NOMO-1 treated with DMSO at 0.1 percent for 48 hours (cell line): ENCODE measurements around the gene SLAMF1.
A peak's percentile ranks its signal among the peaks of the same experiment; 100 is the strongest.
"Not testable (repeated sequence)": the region's sequence is repeated elsewhere in the genome, so short reads cannot be mapped to it uniquely, and the experiment has no call there.

Experiments
- DNase-seq: peaks from one replicate; lab custom pipeline; 2025; ENCODE audit not compliant: unreplicated experiment; lab: John Stamatoyannopoulos, UW

SLAMF1 gene

DNA sequence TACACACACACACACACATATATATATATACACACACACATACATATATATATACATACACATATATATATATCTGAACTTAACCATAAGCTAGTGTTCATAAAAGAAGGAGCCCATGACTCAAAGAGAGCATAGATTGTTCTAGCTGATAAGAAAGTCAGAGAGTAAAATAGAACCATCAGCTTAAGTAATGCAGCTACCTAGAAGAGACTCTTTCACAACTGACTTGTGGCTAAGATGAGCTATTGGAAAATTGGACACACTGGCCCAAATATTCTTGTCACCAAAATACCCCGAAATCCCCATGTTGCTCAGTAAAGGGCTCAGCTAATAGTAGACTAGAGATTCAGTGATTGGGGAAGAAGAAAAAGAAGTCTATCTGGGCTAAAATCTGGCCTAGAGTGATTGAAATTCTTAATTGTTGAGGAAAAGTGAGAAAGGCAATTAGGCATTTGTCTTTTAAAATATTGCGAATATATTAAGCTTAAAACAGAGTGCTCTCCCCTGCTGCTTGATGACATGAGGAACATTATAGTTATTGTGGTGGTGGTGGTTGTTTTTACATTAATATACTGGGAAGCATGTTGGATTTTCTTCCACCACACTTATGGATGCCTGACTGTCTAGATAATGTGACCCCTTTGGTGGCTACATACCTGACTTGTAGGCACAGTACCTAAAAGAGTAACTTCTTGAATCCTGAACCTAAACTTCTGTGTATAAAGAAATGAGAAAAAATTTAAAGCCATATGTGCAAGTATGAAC lies 6.3 kb downstream of the SLAMF1 start:
- DNase-seq: peak; percentile 9

DNA sequence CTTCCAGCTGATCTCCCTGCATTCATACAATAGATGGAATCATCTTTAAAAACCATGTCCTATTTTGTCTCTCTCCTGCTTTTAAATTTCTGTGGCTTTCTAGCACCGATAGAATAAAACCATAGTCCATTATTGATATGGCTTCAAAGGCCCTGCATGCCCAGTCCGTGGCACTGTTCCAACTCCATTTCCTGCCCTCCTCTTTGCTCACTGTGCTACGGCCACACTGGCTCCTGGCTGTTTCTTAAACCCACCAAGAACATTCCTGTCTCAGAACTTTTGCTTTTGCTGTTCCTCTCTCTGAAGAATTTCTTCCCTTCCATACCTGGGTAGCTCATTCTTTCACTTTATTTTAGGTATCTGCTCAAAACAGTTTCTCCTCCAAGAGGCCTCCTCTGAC lies 7.2 kb downstream of the SLAMF1 start:
- no peak for DNase-seq

- peak; percentile 13 for DNase-seq
Observed at GRCh38 chr1:160638926-160639325, 7.9 kb downstream of the SLAMF1 start.

- DNase-seq: no peak
Observed at GRCh38 chr1:160638540-160638857, 8.3 kb downstream of the SLAMF1 start.

DNA sequence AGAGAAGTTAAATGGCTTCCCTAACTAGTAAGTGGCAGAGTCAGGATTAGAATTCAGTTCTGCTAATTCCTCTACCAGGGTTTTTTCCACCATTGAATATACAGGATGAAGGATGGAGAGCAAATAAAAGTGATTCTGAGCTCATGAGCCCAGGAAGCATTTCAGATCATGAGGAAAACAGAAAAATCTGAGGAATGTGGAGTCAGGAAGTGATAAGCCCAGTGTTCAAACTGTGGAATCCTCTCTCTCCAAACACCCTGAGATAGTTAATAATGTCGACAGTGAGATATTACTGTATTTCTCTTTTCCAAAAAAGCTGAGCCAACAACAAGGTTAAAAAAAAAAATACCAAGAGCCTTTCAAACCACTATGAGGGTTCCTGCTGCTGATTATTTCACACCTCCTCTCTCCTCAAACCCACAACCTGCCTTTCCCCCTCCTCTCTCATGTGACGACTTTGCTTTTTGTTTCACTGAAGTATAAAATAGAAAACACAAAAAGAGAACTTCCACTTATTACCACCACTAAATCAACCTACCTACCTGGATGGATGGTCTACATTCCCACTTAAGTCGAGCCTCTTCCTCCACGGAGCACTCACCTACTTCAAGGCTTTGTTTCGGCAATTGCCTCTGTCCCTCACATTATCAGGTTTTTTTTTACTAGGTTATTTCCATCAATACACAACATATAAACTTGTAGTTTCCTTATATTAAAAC lies 8.9 kb downstream of the SLAMF1 start:
- no peak for DNase-seq

DNA sequence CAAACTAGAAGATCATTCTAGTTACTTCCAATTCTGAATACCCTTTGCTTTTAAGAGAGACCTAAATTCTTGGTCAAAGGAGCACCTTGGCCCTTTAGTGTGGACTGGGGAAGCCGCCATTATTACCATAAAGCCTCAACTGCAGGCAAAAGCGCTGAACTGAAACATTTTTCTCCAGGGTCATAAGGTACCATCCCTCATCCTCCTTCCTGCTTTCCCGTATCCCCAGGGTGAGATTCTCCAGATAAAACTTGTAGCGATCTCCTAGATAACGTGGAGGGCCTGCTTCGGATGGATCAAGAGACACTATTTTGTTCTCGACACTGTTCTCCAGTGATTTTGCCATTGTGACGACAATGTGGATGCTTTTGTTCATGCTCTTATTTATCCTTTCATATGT lies 9.8 kb downstream of the SLAMF1 start:
- no peak for DNase-seq

- no peak for DNase-seq
Observed at GRCh38 chr1:160636547-160636946, 10.3 kb downstream of the SLAMF1 start.

DNA sequence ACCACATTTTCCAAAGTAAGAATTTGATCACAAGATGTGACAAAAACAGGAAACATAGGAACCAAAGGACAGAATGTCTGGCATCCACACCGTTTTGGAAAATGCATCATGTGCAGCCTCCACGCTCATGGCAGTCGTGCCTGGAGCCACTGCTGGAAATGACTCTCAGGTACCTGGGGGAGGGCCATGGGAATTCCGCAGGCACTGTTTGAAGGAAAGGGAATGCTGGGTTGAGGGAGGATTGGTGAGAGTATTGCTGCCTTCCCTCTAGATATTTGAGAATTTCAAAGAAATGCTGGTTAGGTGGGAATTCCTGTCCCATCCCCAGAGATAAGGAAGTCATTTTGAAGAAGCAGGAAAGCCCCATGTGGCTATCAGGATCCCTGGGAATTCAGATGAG lies 10.8 kb downstream of the SLAMF1 start:
- no peak for DNase-seq

DNA sequence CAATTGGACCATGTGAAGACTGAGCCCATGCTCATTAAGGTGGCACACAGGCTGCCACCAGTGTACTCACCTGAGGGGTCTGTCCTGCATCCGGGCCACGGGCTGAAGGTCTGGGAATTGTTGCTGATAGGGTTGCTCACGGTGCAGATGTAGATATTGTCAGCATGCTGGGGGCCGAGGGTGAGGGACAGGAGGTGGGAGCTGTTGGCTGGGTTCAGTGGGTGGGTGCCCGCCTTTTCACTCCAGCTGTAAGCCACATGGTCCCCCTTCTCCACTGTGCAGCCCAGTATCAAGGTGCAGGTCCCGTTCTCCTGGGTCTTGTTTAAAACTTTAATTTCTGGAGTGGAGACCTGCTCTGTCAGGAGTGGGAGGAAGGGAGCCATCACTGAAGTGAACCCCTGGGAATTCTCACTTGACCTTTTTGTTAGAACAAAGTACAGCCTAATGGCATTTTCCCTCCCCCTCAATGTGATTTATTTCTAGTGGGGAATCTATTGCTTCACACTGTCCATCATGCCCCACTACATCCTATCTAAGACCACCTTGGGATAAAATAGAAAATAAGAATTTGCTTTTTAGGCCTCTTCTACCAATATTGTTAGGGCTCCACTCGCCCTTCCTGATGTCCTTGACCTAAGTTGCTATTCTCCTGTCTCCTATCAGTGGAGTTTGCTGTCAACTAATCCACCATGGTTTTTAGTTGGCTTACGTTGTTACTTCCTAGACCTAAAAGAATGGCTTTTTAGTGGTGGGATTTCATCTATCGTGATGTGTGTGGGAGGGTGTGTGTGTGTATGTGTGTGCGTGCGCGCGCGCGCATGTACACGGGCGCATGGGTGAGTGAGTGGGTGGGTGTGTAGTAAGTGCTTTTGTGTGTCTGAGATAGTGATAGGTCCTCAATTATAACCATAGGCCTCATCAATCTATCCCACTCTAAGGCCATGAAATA lies 12.0 kb downstream of the SLAMF1 start:
- no peak for DNase-seq

DNA sequence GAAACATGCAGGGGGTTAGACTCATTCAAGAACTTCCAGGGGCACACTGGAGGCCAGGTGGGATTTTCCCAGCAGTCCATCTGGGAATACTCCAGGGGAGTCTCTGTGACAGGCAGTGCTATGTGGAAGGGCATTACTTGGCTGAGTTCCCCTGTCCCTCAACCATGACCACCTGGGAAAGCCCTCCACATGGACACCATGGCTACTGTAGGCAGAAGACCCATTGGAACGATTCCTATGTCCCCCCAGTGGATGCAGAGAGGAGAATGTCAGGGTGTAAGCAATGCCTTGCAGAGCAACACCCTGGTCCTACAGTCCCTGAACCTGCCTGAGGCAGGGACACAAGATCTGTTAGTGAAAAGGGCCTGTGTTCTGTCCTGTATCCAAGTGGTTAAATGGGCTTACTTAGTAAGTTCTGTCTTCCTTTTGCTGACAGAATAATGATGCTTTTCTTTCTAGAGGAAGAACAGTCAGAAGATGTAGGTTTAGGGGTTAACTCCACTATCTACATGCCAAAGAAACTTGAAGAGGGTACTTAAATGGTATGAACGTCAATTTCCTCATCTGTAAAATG lies 13.4 kb downstream of the SLAMF1 start:
- DNase-seq: no peak

GRCh38 chr1:160631983-160632625 lies 14.7 kb downstream of the SLAMF1 start:
- no peak for DNase-seq

GRCh38 chr1:160630523-160631451 lies 16.1 kb downstream of the SLAMF1 start:
- peak; percentile 27 for DNase-seq

- DNase-seq: peak; percentile 49
Observed at GRCh38 chr1:160629286-160630210, 17.3 kb downstream of the SLAMF1 start.

- DNase-seq: no peak
Observed at GRCh38 chr1:160628799-160629263, 18.0 kb downstream of the SLAMF1 start.

- not testable (repeated sequence) for DNase-seq
Observed at GRCh38 chr1:160627677-160628289, 19.1 kb downstream of the SLAMF1 start.

GRCh38 chr1:160626509-160627342 lies 20.1 kb downstream of the SLAMF1 start:
- peak; percentile 22 for DNase-seq
